Psoas muscle (tissue), 8 donors: ENCODE data around the gene RAI1. TPM values are rescaled to one million over a fixed set of nuclear protein-coding genes. Genes with fewer than 3 reads are reported as not detected.
A peak's percentile ranks its signal among the peaks of the same experiment; 100 is the strongest.

Source experiments
- ATAC-seq, 4 donors: fragments of 200-7000 bp; cut with Tn5 transposase; one replicate each; pipeline ENCODE4 v1.9.1; 2020; ENCODE audit warnings: moderate library complexity in 3 of 4, mild to moderate bottlenecking in 2 of 4
- DNase-seq, 2 donors: peaks; one replicate each; pipeline ENCODE4 v3.0.0-alpha.2; 2020
- H3K27ac ChIP-seq: fragments of 200-600 bp; one replicate; pipeline ENCODE4 v1.8.0; 2022
- H3K27me3 ChIP-seq, 3 donors: fragments of 200-600 bp in 1 of 3; one replicate each; pipeline versions ENCODE4 v1.6.1 to v1.8.0; 2013 to 2022; ENCODE audit warnings: low read length in 2 of 3, mild to moderate bottlenecking in 2 of 3, moderate library complexity in 1 of 3; ENCODE audit not compliant: insufficient read depth in 3 of 3
- H3K36me3 ChIP-seq, 2 donors: fragments of 200-600 bp in 1 of 2; one replicate each; pipeline versions ENCODE4 v1.6.1 to v1.8.0; 2013 to 2022; ENCODE audit warnings: low read depth in 1 of 2, mild to moderate bottlenecking in 1 of 2, moderate library complexity in 1 of 2; ENCODE audit not compliant: insufficient read depth in 1 of 2
- H3K4me1 ChIP-seq: fragments of 200-600 bp; one replicate; pipeline ENCODE4 v1.8.0; 2022
- H3K4me3 ChIP-seq: fragments of 200-600 bp; one replicate; pipeline ENCODE4 v1.8.0; 2022; ENCODE audit warnings: mild to moderate bottlenecking
- H3K9me3 ChIP-seq: fragments of 200-600 bp; one replicate; pipeline ENCODE4 v1.8.0; 2022
- CTCF ChIP-seq: fragments of 200-600 bp; IDR thresholded peaks from one replicate; pipeline ENCODE4 v1.8.0; 2022; ENCODE audit warnings: antibody characterized with exemption
- WGBS, 3 donors: extraction: QIAGEN DNeasy Blood & Tissue Kit; methylation state at CpG; one replicate each; pipeline versions ENCODE4 v1.1.6 to v1.1.7; 2013; 5-methylcytosine and 5-hydroxymethylcytosine counted together
- intact Hi-C, 2 donors: fragments of 100-400 bp; cut with DNase I; formaldehyde crosslinking; loops; one replicate each; pipeline versions ENCODE4 v1.11.0 to v1.14.2; 2022
- polyA plus RNA-seq, 3 donors: library from polyadenylated mRNA; stranded (reverse); fragments of 200-250 nt; gene quantifications; one replicate each; pipeline ENCODE4 v1.2.3, GENCODE V29; 2013
- total RNA-seq, 4 donors: library from RNA; stranded (reverse); fragmentation: NEBNext Ultra II Directional in 2 of 4; extraction: Animal tissue kit (Norgen Biotek cat#: 25700) in 2 of 4; gene quantifications; one replicate each; pipeline versions ENCODE4 v1.2.1 to v1.2.4, GENCODE V29; 2021 to 2023
- donor health status: healthy with polysubstance abuse.
- donor health status: DM: no; HTN: no; CAD: no; lungs with moderate emphysema.
- donor health status: Bipolar disorder and iron deficiency.
- donor health status: healthy.
- donor health status: DM: yes; HTN: yes; CAD: no.
- donor health status: DM: no; HTN: no; CAD: no.
- donor health status: DM: no; HTN: no; CAD: no.
- donor health status: DM: yes; HTN: yes; CAD: no.

Gene RAI1
- total and polyA plus RNA-seq, 7 donors: 4.0 to 9.0 (median 7.1) TPM

GRCh38 chr17:17680477-17681186, 626 bp upstream of the RAI1 start:
- H3K36me3 ChIP-seq: no peaks in the 10 kb centered on the region
- DNase-seq (no peak), ATAC-seq (no peak)
- WGBS, 3 donors: 35 to 55% (median 41%) methylated on average over 11 to 12 of the region's 12 CpGs
- no peak for TF ChIP-seq CTCF
- H3K4me1 ChIP-seq: peaks cover 14% of the 10 kb centered on the region
- intact Hi-C loops: loop anchor here (2.0 to 10.0 kb wide), 5 partner anchors 94 to 354 kb away; partner anchors contain the start of genes ATPAF2 (in 1 of the 2) and GID4 (in 1 of the 2)
- no peaks in the 10 kb centered on the region for H3K27me3 ChIP-seq
- H3K9me3 ChIP-seq: no peaks in the 10 kb centered on the region
- peak overlapping the region; percentile 79 for H3K27ac ChIP-seq
- peak overlapping the region; percentile 88 for H3K4me3 ChIP-seq

GRCh38 chr17:17681744-17682292, 560 bp downstream of the RAI1 start:
- peak; percentile 55 to 71 for DNase-seq
- no peak for TF ChIP-seq CTCF
- Histone ChIP-seq H3K36me3 (no peaks in the 10 kb centered on the region), H3K27ac (peak overlapping the region; percentile 79), H3K4me3 (peak overlapping the region; percentile 88), H3K9me3 (no peaks in the 10 kb centered on the region), H3K4me1 (peaks cover 17% of the 10 kb centered on the region), H3K27me3 (no peaks in the 10 kb centered on the region)
- intact Hi-C loops: loop anchor here (2.0 to 10.0 kb wide), 5 partner anchors 93 to 353 kb away; partner anchors contain the start of genes ATPAF2 (in 1 of the 2) and GID4 (in 1 of the 2)
- WGBS, 3 donors: 0 to 2% (median 1%) methylated on average over 39 to 68 of the region's 68 CpGs
- peak; percentile 17 to 43 (median 23) for ATAC-seq

GRCh38 chr17:17682293-17682736, 1.1 kb downstream of the RAI1 start:
- 1% methylated on average over 38 to 49 of the region's 49 CpGs for WGBS, 3 donors
- no peaks in the 10 kb centered on the region for H3K36me3 ChIP-seq
- peak in 1 of 2 donors; percentile 55 for DNase-seq
- no peaks in the 10 kb centered on the region for H3K9me3 ChIP-seq
- H3K27me3 ChIP-seq: no peaks in the 10 kb centered on the region
- H3K27ac ChIP-seq: peak overlapping the region; percentile 79
- peaks cover 17% of the 10 kb centered on the region for H3K4me1 ChIP-seq
- H3K4me3 ChIP-seq: peak overlapping the region; percentile 88
- intact Hi-C loops: loop anchor here (5.0 to 10.0 kb wide), 3 partner anchors 92 to 352 kb away; partner anchors contain the start of genes ATPAF2 (in 1 of the 2) and GID4 (in 1 of the 2)
- no peak for TF ChIP-seq CTCF
- peak; percentile 46 to 64 (median 54) for ATAC-seq

- peak; percentile 71 to 79 for DNase-seq
- intact Hi-C loops: loop anchor here (5.0 to 10.0 kb wide), 3 partner anchors 92 to 352 kb away; partner anchors contain the start of genes ATPAF2 (in 1 of the 2) and GID4 (in 1 of the 2)
- H3K4me3 ChIP-seq: peak overlapping the region; percentile 88
- WGBS, 3 donors: 3 to 9% (median 5%) methylated on average over 33 to 57 of the region's 57 CpGs
- no peaks in the 10 kb centered on the region for H3K27me3 ChIP-seq
- peak overlapping the region; percentile 79 for H3K27ac ChIP-seq
- ATAC-seq: peak; percentile 69 to 83 (median 77)
- peaks cover 17% of the 10 kb centered on the region for H3K4me1 ChIP-seq
- no peaks in the 10 kb centered on the region for H3K36me3 ChIP-seq
- no peaks in the 10 kb centered on the region for H3K9me3 ChIP-seq
- no peak for TF ChIP-seq CTCF
Measured at GRCh38 chr17:17682737-17683680, 1.8 kb downstream of the RAI1 start.
